ENCODE results near the gene FIBCD1.

- no peak for TF ChIP-seq EZH2 (IDR thresholded peaks at IDR 0.05; ENCODE audit: low read length)
- TF ChIP-seq CTCF (optimal IDR thresholded peaks at IDR 0.05 in 1 of 3, IDR thresholded peaks at IDR 0.05 in 1 of 3, conservative IDR thresholded peaks at IDR 0.05 in 1 of 3; ENCODE audit: extremely low read depth in 1 of 3, insufficient read depth in 2 of 3, low read length in 3 of 3): no peak
These were observed 21.7 kb upstream of the FIBCD1 start for GRCh38 chr9:130960522-130961378.

Data from keratinocyte (primary cell).